Measurements from ENCODE around the gene DLG2.

DLG2 gene

GRCh38 chr11:83681031-83681781 lies 1945.9 kb downstream of the DLG2 start:
- no peak for DNase-seq (ENCODE audit: low read depth)
- H3K4me3 ChIP-seq (ENCODE audit: low read length): peak overlapping the region; percentile 50
- TF ChIP-seq CTCF (conservative IDR thresholded peaks at IDR 0.05; ENCODE audit: low read depth, low read length): no peak

GRCh38 chr11:83680321-83680720 lies 1946.8 kb downstream of the DLG2 start:
- H3K4me3 ChIP-seq (ENCODE audit: low read length): no peak overlapping the region
- no peak for DNase-seq (ENCODE audit: low read depth)
- no peak for TF ChIP-seq CTCF (conservative IDR thresholded peaks at IDR 0.05; ENCODE audit: low read depth, low read length)

- DNase-seq (ENCODE audit: low read depth): no peak
- no peak for TF ChIP-seq CTCF (conservative IDR thresholded peaks at IDR 0.05; ENCODE audit: low read depth, low read length)
- H3K4me3 ChIP-seq (ENCODE audit: low read length): no peak overlapping the region
Measured at GRCh38 chr11:83678831-83679584, 1948.1 kb downstream of the DLG2 start.

GRCh38 chr11:83677730-83678129 lies 1949.4 kb downstream of the DLG2 start:
- TF ChIP-seq CTCF (conservative IDR thresholded peaks at IDR 0.05; ENCODE audit: low read depth, low read length): no peak
- no peak for DNase-seq (ENCODE audit: low read depth)
- no peak overlapping the region for H3K4me3 ChIP-seq (ENCODE audit: low read length)

GRCh38 chr11:83676056-83676601 lies 1951.0 kb downstream of the DLG2 start:
- TF ChIP-seq CTCF (conservative IDR thresholded peaks at IDR 0.05; ENCODE audit: low read depth, low read length): no peak
- no peak overlapping the region for H3K4me3 ChIP-seq (ENCODE audit: low read length)
- no peak for DNase-seq (ENCODE audit: low read depth)

- no peak for DNase-seq (ENCODE audit: low read depth)
- no peak for TF ChIP-seq CTCF (conservative IDR thresholded peaks at IDR 0.05; ENCODE audit: low read depth, low read length)
- H3K4me3 ChIP-seq (ENCODE audit: low read length): no peak overlapping the region
Measured at GRCh38 chr11:83674102-83674896, 1952.8 kb downstream of the DLG2 start.
